ENCODE data around the gene ZNF540. TPM values are rescaled to one million over a fixed set of nuclear protein-coding genes. Genes with fewer than 3 reads are reported as not detected.

The ZNF540 gene
- total and polyA plus RNA-seq, 9 of the 15 experiments (the other 6 are each of a cell fraction or from before 2014, with no cell fraction given) = 0.20 to 0.95 (median 0.44) TPM

- TF ChIP-seq, protein P1, sequence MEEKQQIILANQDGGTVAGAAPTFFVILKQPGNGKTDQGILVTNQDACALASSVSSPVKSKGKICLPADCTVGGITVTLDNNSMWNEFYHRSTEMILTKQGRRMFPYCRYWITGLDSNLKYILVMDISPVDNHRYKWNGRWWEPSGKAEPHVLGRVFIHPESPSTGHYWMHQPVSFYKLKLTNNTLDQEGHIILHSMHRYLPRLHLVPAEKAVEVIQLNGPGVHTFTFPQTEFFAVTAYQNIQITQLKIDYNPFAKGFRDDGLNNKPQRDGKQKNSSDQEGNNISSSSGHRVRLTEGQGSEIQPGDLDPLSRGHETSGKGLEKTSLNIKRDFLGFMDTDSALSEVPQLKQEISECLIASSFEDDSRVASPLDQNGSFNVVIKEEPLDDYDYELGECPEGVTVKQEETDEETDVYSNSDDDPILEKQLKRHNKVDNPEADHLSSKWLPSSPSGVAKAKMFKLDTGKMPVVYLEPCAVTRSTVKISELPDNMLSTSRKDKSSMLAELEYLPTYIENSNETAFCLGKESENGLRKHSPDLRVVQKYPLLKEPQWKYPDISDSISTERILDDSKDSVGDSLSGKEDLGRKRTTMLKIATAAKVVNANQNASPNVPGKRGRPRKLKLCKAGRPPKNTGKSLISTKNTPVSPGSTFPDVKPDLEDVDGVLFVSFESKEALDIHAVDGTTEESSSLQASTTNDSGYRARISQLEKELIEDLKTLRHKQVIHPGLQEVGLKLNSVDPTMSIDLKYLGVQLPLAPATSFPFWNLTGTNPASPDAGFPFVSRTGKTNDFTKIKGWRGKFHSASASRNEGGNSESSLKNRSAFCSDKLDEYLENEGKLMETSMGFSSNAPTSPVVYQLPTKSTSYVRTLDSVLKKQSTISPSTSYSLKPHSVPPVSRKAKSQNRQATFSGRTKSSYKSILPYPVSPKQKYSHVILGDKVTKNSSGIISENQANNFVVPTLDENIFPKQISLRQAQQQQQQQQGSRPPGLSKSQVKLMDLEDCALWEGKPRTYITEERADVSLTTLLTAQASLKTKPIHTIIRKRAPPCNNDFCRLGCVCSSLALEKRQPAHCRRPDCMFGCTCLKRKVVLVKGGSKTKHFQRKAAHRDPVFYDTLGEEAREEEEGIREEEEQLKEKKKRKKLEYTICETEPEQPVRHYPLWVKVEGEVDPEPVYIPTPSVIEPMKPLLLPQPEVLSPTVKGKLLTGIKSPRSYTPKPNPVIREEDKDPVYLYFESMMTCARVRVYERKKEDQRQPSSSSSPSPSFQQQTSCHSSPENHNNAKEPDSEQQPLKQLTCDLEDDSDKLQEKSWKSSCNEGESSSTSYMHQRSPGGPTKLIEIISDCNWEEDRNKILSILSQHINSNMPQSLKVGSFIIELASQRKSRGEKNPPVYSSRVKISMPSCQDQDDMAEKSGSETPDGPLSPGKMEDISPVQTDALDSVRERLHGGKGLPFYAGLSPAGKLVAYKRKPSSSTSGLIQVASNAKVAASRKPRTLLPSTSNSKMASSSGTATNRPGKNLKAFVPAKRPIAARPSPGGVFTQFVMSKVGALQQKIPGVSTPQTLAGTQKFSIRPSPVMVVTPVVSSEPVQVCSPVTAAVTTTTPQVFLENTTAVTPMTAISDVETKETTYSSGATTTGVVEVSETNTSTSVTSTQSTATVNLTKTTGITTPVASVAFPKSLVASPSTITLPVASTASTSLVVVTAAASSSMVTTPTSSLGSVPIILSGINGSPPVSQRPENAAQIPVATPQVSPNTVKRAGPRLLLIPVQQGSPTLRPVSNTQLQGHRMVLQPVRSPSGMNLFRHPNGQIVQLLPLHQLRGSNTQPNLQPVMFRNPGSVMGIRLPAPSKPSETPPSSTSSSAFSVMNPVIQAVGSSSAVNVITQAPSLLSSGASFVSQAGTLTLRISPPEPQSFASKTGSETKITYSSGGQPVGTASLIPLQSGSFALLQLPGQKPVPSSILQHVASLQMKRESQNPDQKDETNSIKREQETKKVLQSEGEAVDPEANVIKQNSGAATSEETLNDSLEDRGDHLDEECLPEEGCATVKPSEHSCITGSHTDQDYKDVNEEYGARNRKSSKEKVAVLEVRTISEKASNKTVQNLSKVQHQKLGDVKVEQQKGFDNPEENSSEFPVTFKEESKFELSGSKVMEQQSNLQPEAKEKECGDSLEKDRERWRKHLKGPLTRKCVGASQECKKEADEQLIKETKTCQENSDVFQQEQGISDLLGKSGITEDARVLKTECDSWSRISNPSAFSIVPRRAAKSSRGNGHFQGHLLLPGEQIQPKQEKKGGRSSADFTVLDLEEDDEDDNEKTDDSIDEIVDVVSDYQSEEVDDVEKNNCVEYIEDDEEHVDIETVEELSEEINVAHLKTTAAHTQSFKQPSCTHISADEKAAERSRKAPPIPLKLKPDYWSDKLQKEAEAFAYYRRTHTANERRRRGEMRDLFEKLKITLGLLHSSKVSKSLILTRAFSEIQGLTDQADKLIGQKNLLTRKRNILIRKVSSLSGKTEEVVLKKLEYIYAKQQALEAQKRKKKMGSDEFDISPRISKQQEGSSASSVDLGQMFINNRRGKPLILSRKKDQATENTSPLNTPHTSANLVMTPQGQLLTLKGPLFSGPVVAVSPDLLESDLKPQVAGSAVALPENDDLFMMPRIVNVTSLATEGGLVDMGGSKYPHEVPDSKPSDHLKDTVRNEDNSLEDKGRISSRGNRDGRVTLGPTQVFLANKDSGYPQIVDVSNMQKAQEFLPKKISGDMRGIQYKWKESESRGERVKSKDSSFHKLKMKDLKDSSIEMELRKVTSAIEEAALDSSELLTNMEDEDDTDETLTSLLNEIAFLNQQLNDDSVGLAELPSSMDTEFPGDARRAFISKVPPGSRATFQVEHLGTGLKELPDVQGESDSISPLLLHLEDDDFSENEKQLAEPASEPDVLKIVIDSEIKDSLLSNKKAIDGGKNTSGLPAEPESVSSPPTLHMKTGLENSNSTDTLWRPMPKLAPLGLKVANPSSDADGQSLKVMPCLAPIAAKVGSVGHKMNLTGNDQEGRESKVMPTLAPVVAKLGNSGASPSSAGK (IDR thresholded peaks at IDR 0.05) = 0 out of 2 replicates have a peak, but pooled peaks have one; percentile 50
- no peak for TF ChIP-seq ARID3B (CRISPR knock-in tag; IDR thresholded peaks at IDR 0.05; ENCODE audit: borderline replicate concordance)
- no peak for TF ChIP-seq GABPA (tag; conservative IDR thresholded peaks at IDR 0.05; ENCODE audit: low read depth)
- TF ChIP-seq TAF15 (IDR thresholded peaks at IDR 0.05; ENCODE audit: low read depth, low read length) = no peak
- TF ChIP-seq CBFA2T2 (conservative IDR thresholded peaks at IDR 0.05) = no peak
- peak; percentile 48 for TF ChIP-seq PHF20 (IDR thresholded peaks at IDR 0.05; ENCODE audit: partially characterized antibody)
- no peak for TF ChIP-seq ZBTB49 (CRISPR knock-in tag; IDR thresholded peaks at IDR 0.05; ENCODE audit: borderline replicate concordance)
- 0 out of 2 replicates have a peak, but pooled peaks have one; percentile 15 for TF ChIP-seq SMC3 (conservative IDR thresholded peaks at IDR 0.05; ENCODE audit: insufficient read depth, low read depth, low read length)
- peak; percentile 60; the same call in 1 of the 2 replicates for TF ChIP-seq ATF1 (CRISPR knock-in tag; IDR thresholded peaks at IDR 0.05)
- peak; percentile 96 for TF ChIP-seq ATF1 (tag; IDR thresholded peaks at IDR 0.05)
- peak; percentile 65 for TF ChIP-seq BHLHE40 (IDR thresholded peaks at IDR 0.05; ENCODE audit: low read length)
- peak; percentile 96 for TF ChIP-seq CREM (IDR thresholded peaks at IDR 0.05; ENCODE audit: low read depth)
Measured at GRCh38 chr19:37551129-37551993, 43.3 kb upstream of the ZNF540 start (continued).

Measured in K562 (cell line).